DOHH2 (cell line): ENCODE measurements around the gene USP13.

ENCODE experiments used
- CTCF ChIP-seq: fragments of 200-600 bp; sonication (generic); IDR thresholded peaks from one replicate; pipeline ENCODE4 v1.5.1; 2014; ENCODE audit warnings: antibody characterized with exemption, mild to moderate bottlenecking, low read depth, low read length; ENCODE audit not compliant: poor library complexity, severe bottlenecking
- EZH2phosphoT487 ChIP-seq: fragments of 200-600 bp; sonication (generic); IDR thresholded peaks from 2 replicates; pipeline ENCODE4 v1.6.1; 2017; ENCODE audit warnings: borderline replicate concordance, mild to moderate bottlenecking, antibody characterized with exemption, low read length, moderate library complexity, mixed read lengths

- TF ChIP-seq CTCF (no peak), EZH2phosphoT487 (no peak)
These were observed 973 bp upstream of the USP13 start for GRCh38 chr3:179651687-179652446.
